ENCODE measurements around the gene ZNF385D.

Gene ZNF385D

GRCh38 chr3:21747966-21748555 lies 2.9 kb downstream of the ZNF385D start:
- DNase-seq = no peak

- no peak for DNase-seq
Measured at GRCh38 chr3:21747376-21747775, 3.6 kb downstream of the ZNF385D start.

GRCh38 chr3:21745966-21746365 lies 5.0 kb downstream of the ZNF385D start:
- no peak for DNase-seq

- no peak for DNase-seq
Measured at GRCh38 chr3:21744793-21745192, 6.2 kb downstream of the ZNF385D start.

GRCh38 chr3:21738935-21739702 lies 11.9 kb downstream of the ZNF385D start:
- no peak for DNase-seq

GRCh38 chr3:21738283-21738682 lies 12.7 kb downstream of the ZNF385D start:
- DNase-seq = no peak

- no peak for DNase-seq
Measured at GRCh38 chr3:21734746-21735145, 16.3 kb downstream of the ZNF385D start.

- DNase-seq = no peak
Measured at GRCh38 chr3:21729888-21730459, 21.0 kb downstream of the ZNF385D start.

- DNase-seq = no peak
Measured at GRCh38 chr3:21729331-21729730, 21.7 kb downstream of the ZNF385D start.

GRCh38 chr3:21722768-21723167 lies 28.2 kb downstream of the ZNF385D start:
- DNase-seq = no peak

GRCh38 chr3:21722301-21722700 lies 28.7 kb downstream of the ZNF385D start:
- DNase-seq = no peak

- DNase-seq = no peak
Measured at GRCh38 chr3:21718943-21719591, 31.9 kb downstream of the ZNF385D start.

- DNase-seq = no peak
Measured at GRCh38 chr3:21718161-21718765, 32.7 kb downstream of the ZNF385D start.

GRCh38 chr3:21715662-21716061 lies 35.3 kb downstream of the ZNF385D start:
- DNase-seq = no peak

GRCh38 chr3:21705769-21706168 lies 45.2 kb downstream of the ZNF385D start:
- DNase-seq = no peak

GRCh38 chr3:21704796-21705195 lies 46.2 kb downstream of the ZNF385D start:
- no peak for DNase-seq

GRCh38 chr3:21703291-21703690 lies 47.7 kb downstream of the ZNF385D start:
- no peak for DNase-seq

- no peak for DNase-seq
Measured at GRCh38 chr3:21697707-21698106, 53.3 kb downstream of the ZNF385D start.

- no peak for DNase-seq
Measured at GRCh38 chr3:21694506-21694905, 56.5 kb downstream of the ZNF385D start.

- DNase-seq = no peak
Measured at GRCh38 chr3:21691036-21691435, 60.0 kb downstream of the ZNF385D start.

- no peak for DNase-seq
Measured at GRCh38 chr3:21682206-21682605, 68.8 kb downstream of the ZNF385D start.

GRCh38 chr3:21673393-21673792 lies 77.6 kb downstream of the ZNF385D start:
- DNase-seq = no peak

GRCh38 chr3:21672303-21672702 lies 78.7 kb downstream of the ZNF385D start:
- no peak for DNase-seq

All from NCI-H69 (cell line).